GM21717 (cell line): Measurements from ENCODE around the gene ATF2.
"Not testable (repeated sequence)": the region's sequence is repeated elsewhere in the genome, so short reads cannot be mapped to it uniquely, and the experiment has no call there.

Experiments
- ATAC-seq: cut with Tn5 transposase; IDR thresholded peaks from one replicate; pipeline ENCODE4 v1.9.1; 2021; ENCODE audit warnings: mild to moderate bottlenecking, moderate library complexity; ENCODE audit not compliant: unreplicated experiment

ATF2 gene

DNA sequence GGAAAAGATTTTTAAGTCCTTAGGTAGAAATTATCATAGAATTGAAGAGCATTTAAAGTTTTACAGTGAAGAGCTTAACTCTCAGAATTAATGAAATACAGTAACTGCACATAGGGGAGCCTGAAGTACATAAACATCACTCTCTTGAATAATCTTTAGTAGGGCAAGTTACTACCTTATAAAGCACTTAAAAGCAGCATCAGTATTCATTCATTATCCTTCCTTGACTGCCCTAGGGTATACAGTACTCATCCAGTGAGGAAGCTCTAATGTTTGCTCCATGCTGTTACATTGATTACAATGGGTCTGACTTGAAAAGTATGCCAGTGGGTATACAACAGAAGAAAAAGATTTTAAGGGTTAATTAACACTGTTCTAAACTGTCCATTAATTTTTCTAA is 66.5 kb downstream of the ATF2 start:
- ATAC-seq = no peak

DNA sequence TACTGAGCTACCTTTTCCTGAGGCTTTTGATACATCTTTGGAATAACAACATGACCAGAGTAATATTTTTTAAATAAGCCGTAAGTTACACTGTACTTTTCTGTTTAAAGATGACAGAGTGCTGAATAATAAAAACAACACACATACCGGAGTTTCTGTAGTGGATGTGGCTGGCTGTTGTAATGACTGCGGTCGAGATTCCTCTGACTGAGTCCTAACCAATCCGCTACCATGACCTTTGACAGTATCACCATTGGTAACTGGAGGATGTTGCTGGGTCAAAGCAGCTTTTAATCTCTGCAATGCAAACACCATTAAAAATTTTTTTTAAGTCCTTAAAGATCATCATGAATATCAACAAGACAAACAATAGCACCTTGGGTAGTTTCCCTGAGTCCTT is 70.7 kb downstream of the ATF2 start:
- ATAC-seq = no peak

DNA sequence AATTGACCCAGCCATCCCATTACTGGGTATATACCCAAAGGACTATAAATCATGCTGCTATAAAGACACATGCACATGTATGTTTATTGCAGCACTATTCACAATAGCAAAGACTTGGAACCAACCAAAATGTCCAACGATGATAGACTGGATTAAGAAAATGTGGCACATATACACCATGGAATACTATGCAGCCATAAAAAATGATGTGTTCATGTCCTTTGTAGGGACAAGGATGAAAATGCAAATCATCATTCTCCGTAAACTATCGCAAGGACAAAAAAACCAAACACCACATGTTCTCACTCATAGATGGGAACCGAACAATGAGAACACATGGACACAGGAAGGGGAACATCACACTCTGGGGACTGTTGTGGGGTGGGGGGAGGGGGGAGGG is 83.9 kb downstream of the ATF2 start:
- ATAC-seq = not testable (repeated sequence)

GRCh38 chr2:175080479-175080878 is 87.5 kb downstream of the ATF2 start:
- no peak for ATAC-seq

GRCh38 chr2:175076272-175076671 is 91.7 kb downstream of the ATF2 start:
- ATAC-seq = no peak

GRCh38 chr2:175074478-175074877 is 93.5 kb downstream of the ATF2 start:
- no peak for ATAC-seq

GRCh38 chr2:175068534-175068933 is 99.5 kb downstream of the ATF2 start:
- ATAC-seq = no peak

DNA sequence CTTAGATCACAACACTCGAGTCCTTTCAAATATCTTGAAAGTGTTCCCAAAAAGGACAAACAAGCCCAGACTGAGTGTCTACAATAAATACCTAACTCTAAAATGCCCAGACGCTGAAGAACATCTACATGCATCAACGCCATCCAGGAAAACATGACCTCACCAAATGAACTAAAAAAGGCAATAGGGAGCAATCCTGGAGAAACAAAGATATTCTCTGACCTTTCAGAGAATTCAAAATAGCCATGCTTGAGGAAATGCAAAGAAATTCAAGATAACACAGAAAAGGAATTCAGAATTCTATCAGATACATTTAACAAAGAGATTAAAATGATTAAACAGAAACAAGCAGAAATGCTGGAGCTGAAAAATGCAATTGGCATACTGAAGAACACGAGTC is 101.6 kb downstream of the ATF2 start:
- ATAC-seq = no peak

GRCh38 chr2:175064797-175065196 is 103.2 kb downstream of the ATF2 start:
- no peak for ATAC-seq

DNA sequence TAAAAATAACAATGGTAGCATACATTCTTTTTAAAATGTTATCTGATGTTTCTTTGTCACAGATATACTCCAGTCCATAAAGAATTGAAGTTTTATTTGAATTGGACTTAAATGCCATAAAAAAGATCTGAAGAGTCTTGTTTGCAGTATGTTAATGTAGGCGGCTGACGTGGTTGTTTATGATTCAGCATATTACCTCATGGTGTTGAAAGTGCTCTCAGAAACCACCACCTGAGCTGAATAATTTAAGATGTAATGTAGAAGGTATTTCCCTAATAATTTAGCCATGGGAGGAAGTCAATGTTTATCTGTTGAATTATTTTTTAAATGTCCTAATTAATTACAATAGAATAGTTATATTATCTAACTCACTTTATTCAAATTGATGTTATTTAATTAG is 104.3 kb downstream of the ATF2 start:
- no peak for ATAC-seq

GRCh38 chr2:175062787-175063585 is 105.0 kb downstream of the ATF2 start:
- no peak for ATAC-seq

GRCh38 chr2:175057078-175057685 is 110.8 kb downstream of the ATF2 start:
- no peak for ATAC-seq

DNA sequence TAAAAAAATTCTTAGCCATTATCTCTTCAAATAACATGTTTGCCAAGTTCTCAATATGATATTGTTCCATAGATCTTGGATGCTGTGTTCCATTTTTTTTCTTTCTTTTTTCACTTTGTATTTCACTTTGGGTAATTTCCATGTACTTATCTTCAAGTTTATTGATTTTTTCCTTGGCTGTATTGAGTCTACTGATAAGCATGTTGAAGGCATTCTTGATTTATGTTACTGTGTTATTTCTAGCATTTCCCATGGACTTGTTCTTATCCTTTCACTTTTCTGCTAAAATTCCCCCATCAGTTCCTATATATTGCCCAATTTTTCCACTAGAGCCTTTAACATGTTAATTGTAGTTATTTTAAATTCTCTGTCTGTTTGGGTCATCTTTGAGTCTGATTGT is 112.0 kb downstream of the ATF2 start:
- ATAC-seq = no peak

- no peak for ATAC-seq
Measured at GRCh38 chr2:175054340-175054739, 113.7 kb downstream of the ATF2 start.

DNA sequence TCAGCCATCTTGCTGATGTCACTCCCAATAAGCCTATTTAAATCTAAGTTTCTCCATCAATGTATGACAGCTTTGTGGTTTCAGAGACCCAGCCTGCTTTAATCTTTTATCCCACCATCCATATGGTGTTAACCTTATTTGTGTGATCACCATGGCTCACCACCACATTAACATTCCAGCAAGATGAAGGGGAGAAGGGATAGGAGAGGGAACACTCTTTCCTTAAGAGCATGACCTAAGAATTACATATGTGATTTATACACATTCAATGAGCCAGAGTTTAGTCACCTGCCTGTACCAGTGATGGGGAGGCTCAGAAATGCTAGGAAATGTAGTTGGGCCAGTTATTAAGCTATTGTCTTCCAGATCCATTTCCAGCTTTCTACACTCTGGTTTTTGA is 118.3 kb downstream of the ATF2 start:
- ATAC-seq = no peak

DNA sequence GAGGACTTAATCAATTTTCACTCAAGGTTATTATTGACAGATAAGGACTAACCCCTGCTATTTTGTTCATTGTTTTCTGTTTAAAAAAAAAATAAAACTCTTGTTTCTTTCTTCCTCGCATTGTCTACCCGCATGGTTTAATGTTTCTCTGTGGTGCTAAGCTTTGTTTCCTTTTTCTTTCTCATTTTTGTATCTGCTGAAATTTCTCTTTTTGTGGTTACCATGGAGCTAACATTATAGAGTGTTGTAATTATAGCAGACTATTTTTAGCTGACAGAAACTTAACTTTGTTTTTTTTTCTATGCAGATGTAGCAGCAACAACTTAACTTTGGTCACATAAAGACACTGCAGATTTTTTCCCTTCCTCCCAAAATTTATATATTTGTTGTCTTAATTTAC is 119.7 kb downstream of the ATF2 start:
- peak; percentile 62 for ATAC-seq

DNA sequence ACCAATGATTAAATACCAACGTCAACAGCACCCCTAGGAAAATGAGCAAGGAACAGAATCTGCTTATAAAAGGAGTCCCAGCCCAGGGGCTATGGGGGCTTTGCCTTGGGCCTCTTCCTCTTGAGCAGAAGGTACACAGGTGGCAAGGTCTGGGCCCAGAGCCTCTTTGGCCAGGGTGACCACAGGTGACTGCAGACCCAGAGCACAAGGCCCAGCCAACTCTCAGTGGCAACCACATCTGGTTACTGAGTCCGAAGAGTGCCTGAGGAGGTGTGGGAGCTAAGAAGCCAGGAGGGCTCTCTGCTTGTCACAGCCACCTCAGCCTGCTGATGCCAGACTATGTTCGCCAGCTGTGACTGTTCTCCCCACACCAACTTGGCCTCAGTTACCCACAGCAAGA is 128.5 kb downstream of the ATF2 start:
- no peak for ATAC-seq

DNA sequence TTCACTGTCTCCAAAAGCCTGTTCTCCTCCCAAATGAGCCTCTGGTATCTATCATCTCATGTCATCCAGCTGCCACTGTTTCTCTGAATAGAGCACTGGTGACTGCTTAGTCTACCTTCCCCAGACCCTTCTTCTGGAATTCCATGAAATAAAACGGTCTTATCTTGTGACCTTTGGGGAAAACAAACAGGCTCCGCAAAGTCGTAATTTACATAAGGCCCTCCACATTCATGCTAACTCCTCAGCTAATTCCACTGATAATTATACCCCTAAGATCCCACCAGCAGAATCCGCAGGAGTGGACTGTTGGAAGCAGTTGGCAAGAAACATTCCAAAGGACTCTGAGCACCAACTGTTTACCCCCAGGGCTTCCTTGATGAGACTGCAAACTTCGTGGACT is 129.0 kb downstream of the ATF2 start:
- no peak for ATAC-seq

DNA sequence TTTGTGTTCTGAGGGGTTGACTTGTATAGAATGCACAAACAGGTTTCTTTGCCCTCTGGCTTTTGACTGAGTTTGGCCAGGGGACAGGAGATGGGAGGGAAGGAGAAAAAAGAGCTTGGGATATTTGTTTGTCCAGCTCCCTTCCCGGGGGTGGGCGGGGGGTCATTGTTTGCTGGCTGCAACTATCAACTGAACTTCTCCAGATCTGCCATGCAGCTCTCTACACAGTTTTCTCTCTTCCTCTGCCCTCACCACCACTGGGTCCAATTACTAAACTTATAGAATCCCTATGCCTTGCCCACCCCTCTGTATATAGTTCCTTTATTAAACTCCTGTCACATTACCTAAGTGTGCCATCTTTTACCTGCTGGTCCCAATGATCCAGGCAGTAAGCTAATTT is 130.1 kb downstream of the ATF2 start:
- no peak for ATAC-seq

- peak; percentile 69 for ATAC-seq
Measured at GRCh38 chr2:175036582-175037018, 131.4 kb downstream of the ATF2 start.

DNA sequence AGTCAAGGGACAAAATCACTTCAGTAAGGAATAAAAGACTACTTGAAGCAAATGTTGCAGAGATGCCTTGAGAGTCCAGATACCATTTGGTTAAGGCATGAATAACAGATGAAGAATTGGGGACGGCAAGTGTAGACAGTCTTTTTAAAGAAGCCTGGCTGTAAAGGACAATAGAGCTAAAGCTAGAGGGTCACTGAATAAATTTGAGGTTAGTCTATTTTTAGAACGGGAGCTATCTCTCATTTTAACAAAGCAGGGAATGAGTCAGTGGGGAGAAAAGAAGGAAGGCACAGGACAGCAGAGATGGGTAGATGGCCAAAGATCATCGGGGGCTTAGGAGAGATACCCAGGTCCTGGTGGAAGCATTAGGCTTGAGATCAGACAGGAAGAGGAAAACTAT is 132.2 kb downstream of the ATF2 start:
- no peak for ATAC-seq

DNA sequence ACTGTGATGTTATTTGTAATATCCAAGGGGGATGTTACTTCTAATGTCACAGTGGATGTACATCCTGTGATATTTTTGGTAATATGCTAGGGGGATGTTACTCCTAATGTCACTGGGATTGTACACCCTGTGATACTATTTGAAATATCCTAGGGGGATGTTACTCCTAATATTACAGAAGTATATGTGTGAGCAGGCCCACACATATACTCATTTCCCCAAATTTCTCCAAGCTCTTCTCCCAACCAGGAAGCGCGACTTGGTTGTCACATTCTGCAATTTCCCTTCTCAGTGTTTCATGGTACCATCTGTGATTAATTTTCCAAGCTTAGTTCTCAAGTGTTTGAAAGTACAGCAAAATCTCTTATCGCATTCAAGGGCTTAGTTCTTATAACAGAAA is 133.3 kb downstream of the ATF2 start:
- ATAC-seq = no peak
